HCT116 (cell line): ENCODE results near the gene NHERF1. TPM values are rescaled to one million over a fixed set of nuclear protein-coding genes. Genes with fewer than 3 reads are reported as not detected.

ENCODE experiments used
- ATAC-seq: fragments of 200-7000 bp; cut with Tn5 transposase; 2 replicates; pipeline ENCODE4 v1.9.1; 2020; ENCODE audit warnings: mild to moderate bottlenecking, moderate library complexity
- BruUV-seq: library from RNA; stranded (reverse); fragments of 400-500 nt; replicated peaks from 2 replicates; lab custom pipeline; 2021; lab: Mats Ljungman, UMichigan
- CTCF ChIA-PET: fragments of 300-600 bp; sonication (Branson Sonifier 250); formaldehyde crosslinking; loops from one replicate; lab custom pipeline; 2021; ENCODE audit warnings: antibody characterized with exemption; lab: Charles Lee
- POLR2A ChIA-PET: fragments of 300-600, 350-600 bp; sonication (Branson Sonifier 250); formaldehyde crosslinking; loops from one replicate; lab custom pipeline; 2021; ENCODE audit warnings: antibody characterized with exemption; lab: Charles Lee
- RAD21 ChIA-PET, 2 experiments: fragments of 300-600 bp; sonication (Branson Sonifier 250); formaldehyde crosslinking; loops; one replicate each; lab custom pipeline; 2023; ENCODE audit warnings: low total read pairs in 2 of 2; ENCODE audit not compliant: uncharacterized antibody in 2 of 2, unreplicated experiment in 2 of 2, low non-redundant PET in 1 of 2; lab: Charles Lee
- DNase-seq: peaks from one replicate; pipeline ENCODE4 v3.0.0-alpha.2; 2010; ENCODE audit warnings: low read depth, low spot score
- H2AFZ ChIP-seq: fragments of 200-600 bp; shearing (Covaris generic), sonication (generic); 2 replicates; pipeline ENCODE4 v1.6.1; 2017; ENCODE audit warnings: low read depth, mixed run types, mixed read lengths, antibody characterized with exemption, low read length; ENCODE audit not compliant: poor library complexity, severe bottlenecking
- H3K27ac ChIP-seq: 2 replicates; pipeline ENCODE4 v1.5.1; 2012; ENCODE audit warnings: low read depth, low read length
- H3K27me3 ChIP-seq: fragments of 200-600 bp; sonication (generic); 2 replicates; pipeline ENCODE4 v1.6.1; 2016; ENCODE audit warnings: mixed run types, low read length, mixed read lengths; ENCODE audit not compliant: insufficient read depth
- H3K36me3 ChIP-seq, 2 experiments: fragments of 200-500 bp in 1 of 2; fragments of 200-600 bp in 1 of 2; sonication (Bioruptor generic) in 1 of 2; sonication (generic) in 1 of 2; 2 replicates each; pipeline versions ENCODE4 v1.5.1 to v1.6.1; 2014 to 2016; ENCODE audit warnings: low read length in 2 of 2, inconsistent platforms in 1 of 2, mixed read lengths in 1 of 2, mixed run types in 1 of 2; ENCODE audit not compliant: insufficient read depth in 2 of 2, control insufficient read depth in 1 of 2
- H3K4me1 ChIP-seq, 2 experiments: fragments of 200-600 bp in 1 of 2; sonication (generic) in 1 of 2; 2 replicates each; pipeline versions ENCODE4 v1.5.1 to v1.6.1; 2012 to 2017; ENCODE audit warnings: low read length in 2 of 2, inconsistent platforms in 1 of 2, mild to moderate bottlenecking in 1 of 2, mixed read lengths in 1 of 2, mixed run types in 1 of 2, moderate library complexity in 1 of 2; ENCODE audit not compliant: insufficient read depth in 2 of 2, control insufficient read depth in 1 of 2
- H3K4me2 ChIP-seq: fragments of 200-600 bp; sonication (generic); 2 replicates; pipeline ENCODE4 v1.6.1; 2017; ENCODE audit warnings: mixed run types, low read length, mixed read lengths
- H3K4me3 ChIP-seq, 2 experiments: fragments of 200-600 bp in 1 of 2; sonication (generic) in 1 of 2; replicated peaks in 1 of 2; 2 replicates each; pipeline ENCODE4 v1.5.1; 2011 to 2016; ENCODE audit warnings: low read length in 2 of 2, control low read depth in 1 of 2, low read depth in 1 of 2, mild to moderate bottlenecking in 1 of 2, mixed read lengths in 1 of 2, mixed run types in 1 of 2
- H3K79me2 ChIP-seq: fragments of 200-600 bp; sonication (generic); 2 replicates; pipeline ENCODE4 v1.6.1; 2017; ENCODE audit warnings: mild to moderate bottlenecking, mixed run types, low read length, moderate library complexity, mixed read lengths; ENCODE audit not compliant: insufficient read depth
- H3K9ac ChIP-seq: fragments of 200-600 bp; sonication (generic); 2 replicates; pipeline ENCODE4 v1.6.1; 2016; ENCODE audit warnings: low read length, mixed read lengths
- H3K9me2 ChIP-seq: fragments of 200-600 bp; sonication (generic), shearing (Covaris generic); 2 replicates; pipeline ENCODE4 v1.6.1; 2017; ENCODE audit warnings: mixed run types, mild to moderate bottlenecking, moderate library complexity; ENCODE audit not compliant: insufficient read depth
- H3K9me3 ChIP-seq, 2 experiments: fragments of 200-500 bp in 1 of 2; fragments of 200-600 bp in 1 of 2; sonication (Bioruptor generic) in 1 of 2; sonication (generic) in 1 of 2; 2 replicates each; pipeline ENCODE4 v1.6.1; 2014 to 2017; ENCODE audit warnings: low read length in 2 of 2, mixed read lengths in 2 of 2, inconsistent platforms in 1 of 2, low read depth in 1 of 2, mild to moderate bottlenecking in 1 of 2, mixed run types in 1 of 2, moderate library complexity in 1 of 2; ENCODE audit not compliant: control insufficient read depth in 1 of 2, insufficient read depth in 1 of 2
- H4K20me1 ChIP-seq: fragments of 200-600 bp; sonication (generic), shearing (Covaris generic); 2 replicates; pipeline ENCODE4 v1.6.1; 2017; ENCODE audit warnings: mixed run types, mild to moderate bottlenecking, moderate library complexity; ENCODE audit not compliant: insufficient read depth
- CBX3 ChIP-seq: IDR thresholded peaks from 2 replicates; pipeline ENCODE4 v1.6.1; 2012; ENCODE audit warnings: low read depth
- CEBPB ChIP-seq: IDR thresholded peaks from 2 replicates; pipeline ENCODE4 v1.6.1; 2012; ENCODE audit warnings: low read depth
- EGR1 ChIP-seq: IDR thresholded peaks from 2 replicates; pipeline ENCODE4 v1.6.1; 2012; ENCODE audit warnings: low read depth
- EZH2phosphoT487 ChIP-seq: fragments of 200-600 bp; IDR thresholded peaks from 2 replicates; pipeline ENCODE4 v1.6.1; 2018; ENCODE audit warnings: antibody characterized with exemption, borderline replicate concordance
- FOSL1 ChIP-seq: IDR thresholded peaks from 2 replicates; pipeline ENCODE4 v1.6.1; 2012; ENCODE audit warnings: low read depth
- POLR2AphosphoS5 ChIP-seq: IDR thresholded peaks from 2 replicates; pipeline ENCODE4 v1.6.1; 2011; ENCODE audit warnings: mild to moderate bottlenecking, low read depth, low read length, moderate library complexity
- RAD21 ChIP-seq: IDR thresholded peaks from 2 replicates; pipeline ENCODE4 v1.6.1; 2012; ENCODE audit warnings: low read depth, mild to moderate bottlenecking
- SIN3A ChIP-seq: IDR thresholded peaks from 2 replicates; pipeline ENCODE4 v1.6.1; 2012; ENCODE audit warnings: low read depth
- TCF7L2 ChIP-seq: IDR thresholded peaks from 2 replicates; pipeline ENCODE4 v1.7.0; 2011; ENCODE audit warnings: borderline replicate concordance, inconsistent platforms; ENCODE audit not compliant: insufficient read depth, insufficient read length; ENCODE audit errors: extremely low read depth
- YY1 ChIP-seq: IDR thresholded peaks from 2 replicates; pipeline ENCODE4 v1.6.1; 2011; ENCODE audit warnings: low read length, low read depth, moderate library complexity, mild to moderate bottlenecking; ENCODE audit not compliant: insufficient replicate concordance; ENCODE audit errors: extremely low read depth
- ZFX ChIP-seq: fragments of 450-650 bp; IDR thresholded peaks from 2 replicates; pipeline ENCODE4 v1.6.1; 2017
- ZNF274 ChIP-seq: fragments of 200-500 bp; sonication (Bioruptor generic); IDR thresholded peaks from 2 replicates; pipeline ENCODE4 v1.6.1; 2014; ENCODE audit warnings: mild to moderate bottlenecking, low read depth, low read length, inconsistent platforms
- intact Hi-C: fragments of 100-400 bp; cut with micrococcal nuclease; formaldehyde crosslinking; loops from 2 replicates; pipeline ENCODE4 v1.10.0; 2022
- total RNA-seq: library from RNA; stranded (reverse); gene quantifications from one replicate; pipeline ENCODE4 v1.2.1, GENCODE V29; 2021; ENCODE audit not compliant: unreplicated experiment
- TF ChIP-seq, protein P1 (sequence below), 3 experiments: fragments of 200-600 bp in 1 of 3; sonication (generic) in 1 of 3; IDR thresholded peaks in 2 of 3; conservative IDR thresholded peaks in 1 of 3; 2 replicates each; pipeline ENCODE4 v1.5.1; 2012 to 2017; ENCODE audit warnings: low read depth in 2 of 3, low read length in 2 of 3, antibody characterized with exemption in 1 of 3, borderline replicate concordance in 1 of 3, control low read depth in 1 of 3, mild to moderate bottlenecking in 1 of 3, mixed read lengths in 1 of 3, mixed run types in 1 of 3, moderate library complexity in 1 of 3; ENCODE audit not compliant: insufficient read depth in 1 of 3

NHERF1 gene
- total RNA-seq, 1 experiment from 2014 or later: 129 TPM

DNA sequence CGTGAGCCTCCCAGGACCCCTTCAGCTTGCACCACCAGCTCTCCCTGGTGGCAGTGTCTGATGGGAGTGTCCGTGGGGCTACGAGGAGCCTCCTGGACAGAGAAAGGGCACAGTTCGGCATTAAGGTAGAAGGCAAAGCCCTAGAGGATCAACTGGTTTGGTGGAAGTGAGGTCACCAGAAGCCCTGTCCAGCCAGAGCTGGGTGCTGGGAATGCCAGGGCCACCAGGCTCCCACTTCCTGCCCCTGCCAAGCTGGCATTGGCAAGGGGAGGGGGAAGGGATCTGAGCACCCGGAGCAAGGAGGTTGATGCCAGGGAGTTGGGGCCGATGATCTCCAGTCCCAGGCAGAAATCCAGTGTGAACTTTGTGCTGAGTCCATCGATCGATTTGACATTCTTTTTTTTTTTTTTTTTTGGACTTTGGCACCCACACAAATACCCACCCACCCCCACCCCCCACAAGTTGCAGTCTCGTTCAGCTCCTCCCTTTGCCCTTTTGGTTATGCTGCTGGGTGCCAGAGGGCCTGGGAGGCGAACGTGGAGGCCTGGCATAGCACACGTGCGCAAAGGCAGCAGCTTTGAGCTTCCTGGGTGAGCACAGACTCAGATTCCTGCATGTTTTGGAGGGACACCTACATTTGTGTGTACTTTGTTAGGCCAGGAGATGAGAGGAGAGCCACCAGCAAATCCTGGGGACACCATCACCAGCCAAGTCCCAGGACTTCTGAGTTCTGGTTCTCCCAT, 2.1 kb downstream of the NHERF1 start:
- peak overlapping the region; percentile 74 to 90 for H3K4me3 ChIP-seq
- no peaks in the 10 kb centered on the region for H3K9me2 ChIP-seq
- H3K4me1 ChIP-seq: peaks cover 30 to 52% of the 10 kb centered on the region in 2 experiments
- H2AFZ ChIP-seq: no peak overlapping the region
- intact Hi-C loops: no loop called here
- no peaks in the 10 kb centered on the region for H3K27me3 ChIP-seq
- no peaks in the 10 kb centered on the region for H3K9me3 ChIP-seq
- H3K79me2 ChIP-seq: peaks cover 67% of the 10 kb centered on the region
- peak overlapping the region; percentile 79; the same call in 1 of the 2 replicates for H3K9ac ChIP-seq
- peak overlapping the region; percentile 81 for H3K27ac ChIP-seq
- DNase-seq (no peak), ATAC-seq (no peak)
- BruUV-seq: no TSS peak
- H3K4me2 ChIP-seq: peak overlapping the region; percentile 87
- ChIA-PET POLR2A (interaction anchor here (0.8 to 3.2 kb wide), 6 partner anchors 9 to 123 kb away, joined by 3 to 18 read pairs (median 7); partner anchors contain the start of genes FDXR, NAT9 and RAB37), RAD21 (no interaction called here), CTCF (interaction anchor here (0.8 to 1.9 kb wide), 5 partner anchors 14 to 383 kb away, joined by 3 to 8 read pairs (median 6); partner anchors contain the start of genes NAT9 and RAB37)
- TF ChIP-seq FOSL1 (no peak), CBX3 (no peak), RAD21 (no peak), EGR1 (no peak), YY1 (no peak), ZNF274 (no peak), EZH2phosphoT487 (no peak), TCF7L2 (no peak), ZFX (no peak), SIN3A (no peak), CEBPB (no peak), POLR2AphosphoS5 (no peak)
- TF ChIP-seq, protein P1, sequence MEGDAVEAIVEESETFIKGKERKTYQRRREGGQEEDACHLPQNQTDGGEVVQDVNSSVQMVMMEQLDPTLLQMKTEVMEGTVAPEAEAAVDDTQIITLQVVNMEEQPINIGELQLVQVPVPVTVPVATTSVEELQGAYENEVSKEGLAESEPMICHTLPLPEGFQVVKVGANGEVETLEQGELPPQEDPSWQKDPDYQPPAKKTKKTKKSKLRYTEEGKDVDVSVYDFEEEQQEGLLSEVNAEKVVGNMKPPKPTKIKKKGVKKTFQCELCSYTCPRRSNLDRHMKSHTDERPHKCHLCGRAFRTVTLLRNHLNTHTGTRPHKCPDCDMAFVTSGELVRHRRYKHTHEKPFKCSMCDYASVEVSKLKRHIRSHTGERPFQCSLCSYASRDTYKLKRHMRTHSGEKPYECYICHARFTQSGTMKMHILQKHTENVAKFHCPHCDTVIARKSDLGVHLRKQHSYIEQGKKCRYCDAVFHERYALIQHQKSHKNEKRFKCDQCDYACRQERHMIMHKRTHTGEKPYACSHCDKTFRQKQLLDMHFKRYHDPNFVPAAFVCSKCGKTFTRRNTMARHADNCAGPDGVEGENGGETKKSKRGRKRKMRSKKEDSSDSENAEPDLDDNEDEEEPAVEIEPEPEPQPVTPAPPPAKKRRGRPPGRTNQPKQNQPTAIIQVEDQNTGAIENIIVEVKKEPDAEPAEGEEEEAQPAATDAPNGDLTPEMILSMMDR (IDR thresholded peaks at IDR 0.05 in 2 of 3, conservative IDR thresholded peaks at IDR 0.05 in 1 of 3; ENCODE audit: borderline replicate concordance in 1 of 3, insufficient read depth in 1 of 3, low read depth in 2 of 3, low read length in 2 of 3): no peak
- H3K36me3 ChIP-seq: peaks cover 0 to 2% of the 10 kb centered on the region in 2 experiments; a peak in 2 of 4 replicates
- H4K20me1 ChIP-seq: peaks cover 3% of the 10 kb centered on the region; the same call in 1 of the 2 replicates
